ENCODE results near the gene MMD. TPM values are rescaled to one million over a fixed set of nuclear protein-coding genes. Genes with fewer than 3 reads are reported as not detected.

MMD gene
- total and polyA plus RNA-seq, 9 of the 15 experiments (the other 6 are each of a cell fraction or from before 2014, with no cell fraction given) = 3.1 to 18.9 (median 10.7) TPM

- Histone ChIP-seq H3K4me3 (no peak overlapping the region), H4K20me1 (replicated peaks; ENCODE audit: control insufficient read depth, insufficient read depth, low read length) (no peaks in the 10 kb centered on the region), H3K9me1 (ENCODE audit: control insufficient read depth, insufficient read depth, low read length) (no peaks in the 10 kb centered on the region), H3K27ac (ENCODE audit: extremely low read depth, low read depth, low read length) (no peak overlapping the region), H3K4me2 (ENCODE audit: insufficient read depth, low read length) (no peak overlapping the region), H3K79me2 (ENCODE audit: control insufficient read depth, insufficient read depth, low read length) (no peaks in the 10 kb centered on the region), H3K9me3 (replicated peaks; ENCODE audit: control insufficient read depth, insufficient read depth, low read depth, low read length) (no peaks in the 10 kb centered on the region), H3K4me1 (replicated peaks in 1 of 2; ENCODE audit: control insufficient read depth in 2 of 2, insufficient read depth in 2 of 2, low read length in 2 of 2) (peaks cover 0 to 9% of the 10 kb centered on the region in 2 experiments; a peak in 3 of 5 replicates), H3K27me3 (ENCODE audit: control insufficient read depth in 2 of 2, insufficient read depth in 2 of 2, low read length in 2 of 2) (no peaks in the 10 kb centered on the region), H3K9ac (ENCODE audit: insufficient read depth in 1 of 2, low read depth in 2 of 2, low read length in 2 of 2) (no peak overlapping the region), H2AFZ (ENCODE audit: low read depth, low read length) (no peak overlapping the region), H3K36me3 (ENCODE audit: control insufficient read depth, insufficient read depth, low read length) (no peaks in the 10 kb centered on the region)
- intact Hi-C loops (cut with micrococcal nuclease) = no loop called here
- in situ Hi-C loops (cut with MboI) = no loop called here
- ChIA-PET POLR2A (no interaction called here), CTCF (ENCODE audit: low intra/inter-chr PET ratio) (no interaction called here)
- ATAC-seq = no peak
- TF ChIP-seq PPARD (CRISPR knock-in tag; IDR thresholded peaks at IDR 0.05) (no peak), CUX1 (CRISPR knock-in tag; IDR thresholded peaks at IDR 0.05) (no peak), SFPQ (IDR thresholded peaks at IDR 0.05; ENCODE audit: low read depth, low read length) (no peak), ZNF695 (CRISPR knock-in tag; IDR thresholded peaks at IDR 0.05) (no peak), ZNF740 (CRISPR knock-in tag; IDR thresholded peaks at IDR 0.05) (no peak), ZNF740 (tag; IDR thresholded peaks at IDR 0.05) (no peak), ZNF324 (CRISPR knock-in tag; IDR thresholded peaks at IDR 0.05) (no peak), ZNF507 (tag; conservative IDR thresholded peaks at IDR 0.05) (no peak)
- no TSS peak for BruUV-seq (replicated peaks)
- WGBS (ENCODE audit: insufficient coverage, low coverage, missing lambda C conversion rate) = 55% methylated on average over 10 of the region's 10 CpGs
- FAIRE-seq = no peak
- DNase-seq (ENCODE audit: extremely low read depth in 1 of 4, low spot score in 3 of 4) = no peak
Measured at GRCh38 chr17:55384643-55385232, 36.9 kb downstream of the MMD start.

Data from K562 (cell line).